ENCODE data around the gene FXYD3. TPM values are rescaled to one million over a fixed set of nuclear protein-coding genes. Genes with fewer than 3 reads are reported as not detected.

Gene FXYD3
- total and polyA plus RNA-seq, 2 of the 13 experiments (the other 11 are each of a cell fraction or from before 2014, with no cell fraction given) = 4.9 TPM; not detected in 1

GRCh38 chr19:35090160-35090505 lies 25.5 kb upstream of the FXYD3 start:
- Histone ChIP-seq H3K9me3 (ENCODE audit: low read length) (no peaks in the 10 kb centered on the region), H3K9ac (ENCODE audit: insufficient read depth, low read depth, low read length) (no peak overlapping the region), H2AFZ (ENCODE audit: low read length) (no peak overlapping the region), H3K4me1 (ENCODE audit: insufficient read depth, low read length) (peaks cover 22% of the 10 kb centered on the region), H3K36me3 (replicated peaks in 1 of 2; ENCODE audit: control insufficient read depth in 1 of 2, insufficient read depth in 2 of 2, low read length in 2 of 2) (no peaks in the 10 kb centered on the region), H3K79me2 (ENCODE audit: insufficient read depth, low read length) (no peaks in the 10 kb centered on the region), H3K4me3 (replicated peaks in 1 of 3; ENCODE audit: insufficient read depth in 1 of 3, low read depth in 2 of 3, low read length in 3 of 3) (no peak overlapping the region), H4K20me1 (ENCODE audit: insufficient read depth, low read length) (no peaks in the 10 kb centered on the region), H3K4me2 (ENCODE audit: low read depth, low read length) (peak overlapping the region; percentile 29), H3K27ac (ENCODE audit: extremely low read length, insufficient read depth, low read length) (no peak overlapping the region), H3K27me3 (ENCODE audit: control insufficient read depth in 1 of 2, insufficient read depth in 2 of 2, low read length in 2 of 2) (peaks cover 0 to 18% of the 10 kb centered on the region in 2 experiments; a peak in 3 of 5 replicates)
- DNase-seq (ENCODE audit: low spot score) (no peak), ATAC-seq (no peak), FAIRE-seq (no peak)
- ChIA-PET CTCF (ENCODE audit: low intra/inter-chr PET ratio, low total read pairs) (interaction anchor here (1.0 to 2.0 kb wide), 2 partner anchors 23 to 117 kb away, joined by 3 to 7 read pairs; no protein-coding TSS in a partner anchor), POLR2A (no interaction called here)
- intact Hi-C loops (cut with micrococcal nuclease; ENCODE audit: unreplicated experiment) = loop anchor here (2.0 kb wide), 1 partner anchor 23 kb away; no protein-coding TSS in a partner anchor
- WGBS (ENCODE audit: low lambda C conversion rate) = 39% methylated on average over 9 of the region's 9 CpGs
- TF ChIP-seq SALL1 (CRISPR knock-in tag; IDR thresholded peaks at IDR 0.05) = no peak
- TF ChIP-seq ZNF777 (CRISPR knock-in tag; IDR thresholded peaks at IDR 0.05) = no peak
- no peak for TF ChIP-seq ZNF615 (CRISPR knock-in tag; IDR thresholded peaks at IDR 0.05; ENCODE audit: borderline replicate concordance)
- no peak for TF ChIP-seq EHMT2 (IDR thresholded peaks at IDR 0.05; ENCODE audit: borderline replicate concordance, low read depth, low read length)
- no peak for TF ChIP-seq ZNF580 (CRISPR knock-in tag; IDR thresholded peaks at IDR 0.05; ENCODE audit: borderline replicate concordance, low read depth)
- no peak for TF ChIP-seq BRCA1 (CRISPR knock-in tag; IDR thresholded peaks at IDR 0.05)
- no peak for TF ChIP-seq YEATS4 (CRISPR knock-in tag; IDR thresholded peaks at IDR 0.05; ENCODE audit: borderline replicate concordance)
- TF ChIP-seq SATB2 (CRISPR knock-in tag; IDR thresholded peaks at IDR 0.05) = no peak
- TF ChIP-seq ZNF564 (CRISPR knock-in tag; IDR thresholded peaks at IDR 0.05) = no peak
- TF ChIP-seq ATF7 (IDR thresholded peaks at IDR 0.05) = no peak
- no peak for TF ChIP-seq ATF7 (CRISPR knock-in tag; IDR thresholded peaks at IDR 0.05)
- no peak for TF ChIP-seq ARID3A (IDR thresholded peaks at IDR 0.05; ENCODE audit: low read depth, low read length)
- TF ChIP-seq ARNT2 (CRISPR knock-in tag; IDR thresholded peaks at IDR 0.05; ENCODE audit: low read depth) = no peak
- no peak for TF ChIP-seq AHR (CRISPR knock-in tag; IDR thresholded peaks at IDR 0.05)
- TF ChIP-seq DDIT3 (CRISPR knock-in tag; IDR thresholded peaks at IDR 0.05) = no peak
- TF ChIP-seq KLF9 (CRISPR knock-in tag; IDR thresholded peaks at IDR 0.05; ENCODE audit: low read depth) = no peak
- TF ChIP-seq ZNF276 (CRISPR knock-in tag; IDR thresholded peaks at IDR 0.05; ENCODE audit: low read depth) = no peak
- no peak for TF ChIP-seq TGIF2 (CRISPR knock-in tag; IDR thresholded peaks at IDR 0.05)
- TF ChIP-seq ZNF224 (CRISPR knock-in tag; IDR thresholded peaks at IDR 0.05) = no peak
- TF ChIP-seq CSRNP1 (CRISPR knock-in tag; IDR thresholded peaks at IDR 0.05) = no peak
- in situ Hi-C loops (cut with HindIII; ENCODE audit: extremely low pct_ligation_motif_present, low pct_unique_long_range_greater_than_20kb) = no loop called here
- BruUV-seq (replicated peaks) = no TSS peak
